Stimulated activated memory B cell treated with anti-CD40 and anti-IgM and Interleukin-4, amounts not matched to agents 10 μg/mL and 1 μg/mL and 100 μg/mL, for 72 hours (primary cell): ENCODE data around the gene CSNK2A1.
"Not testable (repeated sequence)": the region's sequence is repeated elsewhere in the genome, so short reads cannot be mapped to it uniquely, and the experiment has no call there.

Experiments
- ATAC-seq: fragments of 150-1000 bp; cut with Tn5 transposase; 2 replicates; pipeline ENCODE4 v1.10.0; 2021
- H3K27ac Mint-ChIP-seq: one replicate; pipeline ENCODE4 v1.8.0; 2022; ENCODE audit warnings: mild to moderate bottlenecking, mixed read lengths
- H3K27me3 Mint-ChIP-seq: one replicate; pipeline ENCODE4 v1.8.0; 2022; ENCODE audit warnings: mixed read lengths
- H3K36me3 Mint-ChIP-seq: one replicate; pipeline ENCODE4 v1.8.0; 2022; ENCODE audit warnings: mixed read lengths
- H3K4me1 Mint-ChIP-seq: one replicate; pipeline ENCODE4 v1.8.0; 2022; ENCODE audit warnings: mixed read lengths
- H3K4me3 Mint-ChIP-seq: one replicate; pipeline ENCODE4 v1.8.0; 2022; ENCODE audit warnings: mild to moderate bottlenecking, moderate library complexity, mixed read lengths
- H3K9me3 Mint-ChIP-seq: one replicate; pipeline ENCODE4 v1.8.0; 2022; ENCODE audit warnings: mixed read lengths

Gene CSNK2A1

DNA sequence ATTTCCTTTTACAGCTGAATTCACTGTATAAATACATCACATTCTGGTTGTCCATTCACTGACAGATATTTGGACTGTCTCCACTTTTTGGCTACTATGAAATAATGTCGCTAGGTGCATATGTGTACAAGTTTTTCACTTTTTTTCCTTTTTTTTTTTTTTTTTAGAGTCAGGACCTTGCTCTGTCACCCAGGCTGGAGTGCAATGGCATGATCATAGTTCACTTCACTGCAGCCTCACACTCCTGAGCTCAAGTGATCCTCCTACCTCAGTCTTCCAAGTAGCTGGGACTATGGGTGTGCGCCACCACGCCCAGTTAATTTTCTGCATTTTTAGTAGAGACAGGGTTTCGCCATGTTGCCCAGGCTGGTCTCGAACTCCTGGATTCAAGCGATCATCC lies 13.3 kb downstream of the CSNK2A1 start:
- peaks cover 50% of the 10 kb centered on the region for H3K4me1 Mint-ChIP-seq
- H3K27ac Mint-ChIP-seq: no peak overlapping the region
- ATAC-seq: no peak
- H3K4me3 Mint-ChIP-seq: no peak overlapping the region
- peaks cover 14% of the 10 kb centered on the region for H3K9me3 Mint-ChIP-seq
- no peaks in the 10 kb centered on the region for H3K27me3 Mint-ChIP-seq
- H3K36me3 Mint-ChIP-seq: peaks cover 49% of the 10 kb centered on the region

DNA sequence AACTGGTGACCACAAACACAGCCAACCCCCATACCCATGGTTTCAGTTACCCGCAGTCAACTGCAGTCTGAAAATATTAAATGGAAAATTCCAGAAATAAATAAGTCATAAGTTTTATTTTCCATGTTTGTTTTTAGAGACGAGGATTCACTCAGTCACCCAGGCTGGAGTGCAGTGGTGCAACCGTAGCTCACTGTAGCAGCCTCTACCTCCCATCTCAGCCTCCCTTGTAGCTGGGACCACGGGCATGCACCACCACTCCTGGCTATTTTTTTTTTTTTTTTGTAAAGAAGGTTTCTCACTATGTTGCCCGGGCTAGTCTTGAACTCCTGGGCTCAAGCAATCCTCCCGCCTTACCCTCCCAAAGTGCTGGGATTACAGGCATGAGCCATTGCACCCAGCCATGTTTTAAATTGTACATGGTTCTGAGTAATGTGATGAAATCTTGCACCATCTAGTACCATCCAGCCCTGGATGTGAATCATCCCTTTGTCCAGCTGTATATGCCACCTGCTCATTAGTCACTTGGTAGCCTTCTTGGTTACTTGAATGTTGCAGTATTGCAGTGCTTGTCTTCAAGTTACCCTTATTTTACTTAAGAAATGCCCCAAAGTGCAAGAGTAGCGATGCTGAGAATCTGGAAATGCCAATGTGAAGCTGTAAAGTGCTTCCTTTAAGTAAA lies 14.5 kb downstream of the CSNK2A1 start:
- H3K4me3 Mint-ChIP-seq: no peak overlapping the region
- H3K36me3 Mint-ChIP-seq: peaks cover 49% of the 10 kb centered on the region
- no peak for ATAC-seq

DNA sequence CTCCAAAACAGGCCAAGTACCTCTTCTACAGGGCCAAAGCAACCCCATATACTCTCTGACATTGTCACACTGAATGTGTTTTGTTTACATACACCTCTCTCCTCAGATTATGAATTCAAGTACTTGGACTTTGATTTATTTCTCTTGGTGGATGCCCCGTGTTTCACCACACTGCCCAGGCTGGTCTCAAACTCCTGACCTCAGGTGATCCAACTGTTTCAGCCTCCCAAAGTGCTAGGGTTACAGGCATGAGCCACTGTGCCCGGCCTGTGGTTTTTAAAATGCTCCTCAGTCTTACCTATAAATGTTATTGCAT lies 16.1 kb downstream of the CSNK2A1 start:
- H3K27ac Mint-ChIP-seq: no peak overlapping the region
- no peak overlapping the region for H3K4me3 Mint-ChIP-seq
- H3K36me3 Mint-ChIP-seq: peaks cover 60% of the 10 kb centered on the region
- H3K27me3 Mint-ChIP-seq: no peaks in the 10 kb centered on the region
- H3K9me3 Mint-ChIP-seq: peaks cover 14% of the 10 kb centered on the region
- ATAC-seq: no peak
- peaks cover 22% of the 10 kb centered on the region for H3K4me1 Mint-ChIP-seq

More for the DNA sequence above, 14.5 kb downstream of the CSNK2A1 start:
- peaks cover 14% of the 10 kb centered on the region for H3K9me3 Mint-ChIP-seq
- H3K27me3 Mint-ChIP-seq: no peaks in the 10 kb centered on the region
- peaks cover 37% of the 10 kb centered on the region for H3K4me1 Mint-ChIP-seq
- no peak overlapping the region for H3K27ac Mint-ChIP-seq

DNA sequence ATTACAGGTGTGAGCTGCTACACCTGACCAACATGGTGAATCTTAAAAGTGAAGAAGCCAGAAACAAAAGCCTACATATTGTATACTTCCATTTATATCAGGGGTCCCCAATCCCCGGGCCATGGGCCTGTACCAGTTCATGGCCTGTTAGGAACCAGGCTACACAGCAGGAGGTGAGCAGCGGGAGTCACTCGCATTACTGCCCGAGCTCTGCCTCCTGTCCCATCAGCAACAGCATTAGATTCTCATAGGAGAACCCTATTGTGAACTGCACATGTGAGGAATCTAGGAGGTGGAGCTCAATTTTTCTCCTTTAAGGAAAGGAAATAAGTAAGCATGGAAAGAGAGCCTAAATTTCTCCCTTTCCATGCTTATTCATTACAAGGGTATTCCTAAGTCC lies 21.7 kb downstream of the CSNK2A1 start:
- Mint-ChIP-seq H3K4me3 (no peak overlapping the region), H3K9me3 (peaks cover 8% of the 10 kb centered on the region), H3K27me3 (no peaks in the 10 kb centered on the region), H3K36me3 (peaks cover 66% of the 10 kb centered on the region), H3K27ac (no peak overlapping the region), H3K4me1 (peaks cover 21% of the 10 kb centered on the region)
- no peak for ATAC-seq

DNA sequence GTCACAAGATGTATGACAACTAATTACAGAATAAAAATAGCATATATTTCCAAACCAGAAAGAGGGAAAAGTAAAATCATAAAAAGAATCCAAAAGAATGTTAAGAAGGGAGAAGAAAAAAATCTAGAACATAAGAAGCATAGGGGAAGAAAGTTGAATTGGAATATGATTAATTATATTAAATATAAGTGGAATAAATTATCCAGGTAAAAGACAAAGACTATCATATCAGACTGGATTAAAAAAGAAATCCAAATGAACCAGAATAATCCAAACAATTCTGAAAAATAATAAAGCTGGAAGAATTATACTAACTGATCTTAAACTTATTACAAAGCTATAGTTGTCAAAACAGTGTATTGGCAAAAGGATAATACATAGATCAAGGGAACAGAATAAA lies 23.6 kb downstream of the CSNK2A1 start:
- H3K9me3 Mint-ChIP-seq: peaks cover 6% of the 10 kb centered on the region
- peaks cover 64% of the 10 kb centered on the region for H3K36me3 Mint-ChIP-seq
- ATAC-seq: no peak
- H3K27ac Mint-ChIP-seq: no peak overlapping the region
- peaks cover 35% of the 10 kb centered on the region for H3K4me1 Mint-ChIP-seq
- H3K27me3 Mint-ChIP-seq: no peaks in the 10 kb centered on the region
- no peak overlapping the region for H3K4me3 Mint-ChIP-seq

DNA sequence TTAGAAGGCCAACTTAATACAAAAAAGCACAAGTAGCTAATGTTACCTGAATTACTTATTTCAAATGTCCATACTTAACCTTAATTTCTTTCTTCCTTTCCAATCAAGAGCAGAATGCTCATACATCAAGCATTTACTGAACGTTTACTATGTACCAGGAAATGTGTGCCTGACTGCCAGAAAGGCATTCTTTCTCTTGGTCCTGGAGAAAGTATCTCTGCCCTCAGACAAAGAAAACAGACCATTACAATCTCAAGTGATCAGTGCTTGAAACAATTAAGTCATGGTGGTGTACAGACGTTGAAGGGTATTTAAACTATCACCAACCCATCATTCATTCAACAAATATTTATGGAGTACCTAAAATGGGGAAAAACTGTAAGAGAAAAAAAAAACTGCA lies 26.4 kb downstream of the CSNK2A1 start:
- no peak for ATAC-seq
- Mint-ChIP-seq H3K27me3 (no peaks in the 10 kb centered on the region), H3K4me3 (no peak overlapping the region), H3K9me3 (peaks cover 6% of the 10 kb centered on the region), H3K27ac (no peak overlapping the region), H3K36me3 (peaks cover 58% of the 10 kb centered on the region), H3K4me1 (peaks cover 63% of the 10 kb centered on the region)

DNA sequence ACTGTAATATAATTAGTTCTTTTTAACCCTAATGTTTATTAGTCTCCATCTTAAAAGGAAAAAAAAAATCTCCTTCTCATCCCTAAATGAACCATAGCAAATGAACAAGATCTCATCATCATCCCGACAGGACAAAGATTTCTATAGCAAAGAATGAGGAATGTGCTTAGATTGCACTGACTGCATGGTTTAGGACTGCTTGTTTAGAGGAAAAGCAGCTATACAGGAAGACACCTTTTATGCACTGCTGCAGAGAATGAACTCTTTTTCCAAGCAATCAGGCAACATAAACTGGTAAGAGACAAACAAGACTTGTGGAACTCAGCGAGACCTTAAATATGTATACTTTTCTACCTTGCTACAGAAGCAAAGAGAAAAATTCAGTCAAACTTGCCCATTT lies 26.8 kb downstream of the CSNK2A1 start:
- H3K36me3 Mint-ChIP-seq: peaks cover 54% of the 10 kb centered on the region
- peaks cover 6% of the 10 kb centered on the region for H3K9me3 Mint-ChIP-seq
- peaks cover 67% of the 10 kb centered on the region for H3K4me1 Mint-ChIP-seq
- no peak overlapping the region for H3K27ac Mint-ChIP-seq
- no peak for ATAC-seq
- H3K4me3 Mint-ChIP-seq: no peak overlapping the region
- no peaks in the 10 kb centered on the region for H3K27me3 Mint-ChIP-seq

DNA sequence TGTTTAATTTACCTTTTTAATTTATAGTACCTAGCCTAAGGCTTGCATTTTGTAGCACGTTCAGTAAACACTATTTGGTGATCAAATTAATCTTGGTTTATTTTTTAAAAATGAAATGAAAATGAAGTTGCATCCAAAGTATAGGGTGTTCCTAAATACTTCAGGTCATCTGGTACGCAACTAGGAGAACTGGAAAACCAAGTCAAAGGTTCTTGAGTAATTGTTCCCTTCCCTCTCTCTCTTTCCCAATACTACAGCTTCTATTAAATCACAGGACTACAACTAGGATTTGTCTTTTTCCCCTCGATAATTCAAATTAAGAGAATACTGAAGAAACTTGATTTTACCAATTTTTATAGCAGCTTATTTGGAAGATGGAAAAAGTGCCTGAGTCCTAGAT lies 27.9 kb downstream of the CSNK2A1 start:
- ATAC-seq: no peak
- Mint-ChIP-seq H3K4me1 (peaks cover 75% of the 10 kb centered on the region), H3K27me3 (no peaks in the 10 kb centered on the region), H3K27ac (no peak overlapping the region), H3K4me3 (no peak overlapping the region), H3K9me3 (peaks cover 6% of the 10 kb centered on the region), H3K36me3 (peaks cover 43% of the 10 kb centered on the region)

DNA sequence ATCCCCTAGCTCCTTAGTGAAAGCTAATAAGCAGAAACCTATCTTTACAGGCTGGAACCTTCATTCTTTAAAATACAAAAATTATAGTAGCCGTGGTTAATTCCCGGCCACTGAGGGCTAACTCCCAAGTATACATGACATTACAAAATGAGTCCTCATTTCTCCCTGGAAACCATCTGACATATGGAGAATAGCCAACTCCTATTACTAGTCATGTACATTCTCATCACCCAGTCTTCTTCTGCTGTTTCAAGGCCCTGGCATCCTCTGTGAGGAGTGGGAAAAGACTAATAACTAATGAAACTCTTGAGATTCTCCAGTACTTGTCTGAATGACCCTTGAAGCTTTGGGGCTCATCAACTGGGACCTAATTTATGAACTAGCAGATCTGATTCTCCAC lies 30.2 kb downstream of the CSNK2A1 start:
- peaks cover 79% of the 10 kb centered on the region for H3K4me1 Mint-ChIP-seq
- no peaks in the 10 kb centered on the region for H3K27me3 Mint-ChIP-seq
- H3K9me3 Mint-ChIP-seq: no peaks in the 10 kb centered on the region
- peaks cover 35% of the 10 kb centered on the region for H3K36me3 Mint-ChIP-seq
- H3K27ac Mint-ChIP-seq: no peak overlapping the region
- no peak overlapping the region for H3K4me3 Mint-ChIP-seq
- no peak for ATAC-seq

DNA sequence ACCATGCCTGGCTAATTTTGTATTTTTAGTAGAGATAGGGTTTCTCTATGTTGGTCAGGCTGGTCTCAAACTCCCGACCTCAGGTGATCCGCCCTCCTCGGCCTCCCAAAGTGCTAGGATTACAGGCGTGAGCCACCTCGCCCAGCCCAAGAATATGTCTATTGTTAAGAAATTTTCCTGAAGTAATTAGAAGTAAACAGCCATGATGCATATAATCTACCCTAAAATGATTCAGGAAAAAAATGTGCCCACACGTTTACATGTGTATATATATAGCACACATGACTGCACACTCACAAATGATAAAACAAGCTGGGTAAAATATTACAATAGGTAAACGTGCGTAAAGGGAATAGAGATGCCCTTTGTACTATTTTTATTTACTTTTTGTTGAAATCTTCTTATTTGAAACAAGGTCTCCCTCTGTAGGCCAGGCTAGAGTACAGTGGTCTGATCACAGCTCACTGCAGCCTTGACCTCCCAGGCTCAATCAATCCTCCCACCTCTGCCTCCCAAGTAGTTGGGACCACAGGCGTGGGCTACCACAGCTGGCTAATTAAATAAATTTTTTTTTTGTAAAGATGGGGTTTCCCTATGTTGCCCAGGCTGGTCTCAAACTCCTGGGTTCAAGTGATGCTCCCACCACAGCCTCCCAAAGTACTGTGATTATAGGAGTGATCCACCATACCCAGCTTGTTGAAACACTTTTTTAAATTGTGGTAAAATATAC lies 33.1 kb downstream of the CSNK2A1 start:
- not testable (repeated sequence) for H3K4me3 Mint-ChIP-seq, H3K27me3 Mint-ChIP-seq, H3K27ac Mint-ChIP-seq, H3K9me3 Mint-ChIP-seq, ATAC-seq
- H3K4me1 Mint-ChIP-seq: peaks cover 58% of the 10 kb centered on the region
- peaks cover 37% of the 10 kb centered on the region for H3K36me3 Mint-ChIP-seq

DNA sequence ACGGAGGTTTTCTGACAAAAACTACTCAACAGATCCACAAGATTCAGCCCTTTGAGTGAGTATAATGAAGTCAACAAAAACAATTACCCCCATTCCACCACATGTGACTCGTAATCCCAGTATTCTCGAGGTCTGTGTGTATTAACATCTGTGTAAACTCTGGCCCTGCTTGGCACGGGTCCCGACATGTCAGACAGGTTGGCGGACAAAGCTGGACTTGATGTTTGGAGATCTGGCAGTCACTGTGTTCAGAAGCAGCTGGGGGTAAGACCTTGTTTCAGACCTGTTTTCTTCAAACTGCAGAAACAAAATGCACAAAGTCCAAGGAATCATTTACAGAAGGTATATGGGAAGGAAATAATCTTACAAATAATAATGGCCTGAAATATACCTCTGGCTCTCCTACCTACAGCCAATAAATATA lies 35.2 kb downstream of the CSNK2A1 start:
- H3K27ac Mint-ChIP-seq, H3K9me3 Mint-ChIP-seq, H3K4me3 Mint-ChIP-seq, ATAC-seq, H3K27me3 Mint-ChIP-seq: not testable (repeated sequence)
- H3K36me3 Mint-ChIP-seq: peaks cover 29% of the 10 kb centered on the region
- H3K4me1 Mint-ChIP-seq: peaks cover 37% of the 10 kb centered on the region

DNA sequence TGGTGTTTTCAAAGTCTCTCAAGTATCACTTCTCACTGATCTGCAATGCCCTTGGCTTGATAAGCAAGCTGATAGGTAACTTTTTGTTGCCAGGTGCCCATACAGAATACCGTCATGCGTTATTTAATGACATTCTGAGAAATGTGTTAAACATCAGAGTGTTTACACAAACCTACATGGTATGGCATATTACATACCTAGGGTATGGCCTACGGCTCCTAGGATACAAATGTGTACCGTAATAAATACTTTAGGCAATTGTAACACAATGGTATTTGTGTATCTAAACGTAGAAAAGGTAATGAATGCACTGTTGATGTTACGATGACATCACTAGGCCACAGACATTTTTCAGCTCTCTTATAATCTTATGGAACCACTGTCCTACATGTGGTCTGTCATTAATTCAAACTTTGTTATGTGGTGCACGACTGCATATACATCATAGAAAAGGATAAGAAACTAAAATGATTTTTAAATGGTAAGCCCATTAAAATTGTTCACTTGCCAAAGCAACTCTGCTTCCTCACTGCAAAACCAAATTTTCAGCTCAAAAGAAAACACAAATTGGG lies 35.7 kb downstream of the CSNK2A1 start:
- H3K27ac Mint-ChIP-seq: no peak overlapping the region
- H3K4me1 Mint-ChIP-seq: peaks cover 31% of the 10 kb centered on the region
- no peaks in the 10 kb centered on the region for H3K27me3 Mint-ChIP-seq
- H3K36me3 Mint-ChIP-seq: peaks cover 34% of the 10 kb centered on the region
- ATAC-seq: no peak
- H3K9me3 Mint-ChIP-seq: no peaks in the 10 kb centered on the region
- H3K4me3 Mint-ChIP-seq: no peak overlapping the region

DNA sequence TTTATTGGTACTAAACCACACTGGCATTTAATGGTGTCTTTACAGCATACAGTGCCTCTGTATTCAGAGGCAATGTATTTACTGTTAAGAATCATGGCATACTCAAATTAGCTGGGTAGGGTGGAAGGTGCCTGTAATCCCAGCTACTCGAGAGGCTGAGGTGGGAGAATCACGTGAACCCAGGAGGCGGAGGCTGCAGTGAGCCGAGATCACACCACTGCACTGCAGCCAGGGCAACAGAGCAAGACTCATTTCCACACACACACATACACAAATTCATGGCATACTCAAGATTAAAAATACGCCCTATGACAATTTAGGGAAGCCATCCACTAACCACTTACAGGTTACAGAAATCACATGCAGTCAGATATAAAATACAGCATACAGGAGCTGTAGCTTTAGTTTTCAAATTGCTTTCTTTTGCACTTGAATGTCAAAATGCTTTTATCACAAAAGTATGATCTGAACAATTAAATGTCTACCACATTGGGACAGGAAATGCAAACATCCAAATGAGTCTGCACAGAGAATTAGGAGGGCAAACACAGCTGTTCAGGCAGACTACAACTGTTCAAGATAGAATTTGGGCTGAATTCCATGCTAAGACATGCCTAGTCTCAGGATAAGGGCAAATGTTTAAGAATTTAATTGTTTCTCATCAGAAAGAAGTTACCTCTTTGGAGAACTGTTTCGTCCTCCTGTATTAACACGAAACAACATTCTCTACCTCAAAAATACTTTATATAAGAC lies 36.4 kb downstream of the CSNK2A1 start:
- H3K27me3 Mint-ChIP-seq: no peaks in the 10 kb centered on the region
- H3K4me3 Mint-ChIP-seq: no peak overlapping the region
- ATAC-seq: no peak
- peaks cover 25% of the 10 kb centered on the region for H3K4me1 Mint-ChIP-seq
- H3K36me3 Mint-ChIP-seq: peaks cover 41% of the 10 kb centered on the region
- H3K9me3 Mint-ChIP-seq: no peaks in the 10 kb centered on the region
- no peak overlapping the region for H3K27ac Mint-ChIP-seq

DNA sequence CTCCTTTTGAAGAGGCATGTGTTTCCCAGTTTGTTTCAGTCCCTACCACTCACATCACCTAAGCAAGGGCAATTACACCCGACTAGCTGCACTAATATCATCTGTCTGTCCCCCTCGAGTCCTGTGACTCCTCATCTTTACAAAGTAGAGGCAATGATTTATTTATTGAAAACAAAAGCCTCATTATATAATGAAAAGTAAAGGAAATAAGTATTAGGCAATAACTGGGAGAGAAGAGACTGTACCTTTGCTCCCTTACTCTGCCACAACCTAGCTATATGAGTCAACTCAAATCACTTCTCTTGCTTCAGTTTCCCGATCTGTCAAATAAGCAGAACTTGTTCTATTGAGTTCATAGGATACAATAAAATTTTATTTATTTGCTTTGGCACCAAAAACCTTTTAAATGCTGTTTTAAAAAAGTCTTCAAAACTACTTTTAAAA lies 38.9 kb downstream of the CSNK2A1 start:
- H3K4me3 Mint-ChIP-seq: no peak overlapping the region
- no peak for ATAC-seq
- H3K36me3 Mint-ChIP-seq: peaks cover 40% of the 10 kb centered on the region
- H3K27ac Mint-ChIP-seq: no peak overlapping the region
- no peaks in the 10 kb centered on the region for H3K27me3 Mint-ChIP-seq
- peaks cover 5% of the 10 kb centered on the region for H3K4me1 Mint-ChIP-seq
- no peaks in the 10 kb centered on the region for H3K9me3 Mint-ChIP-seq

DNA sequence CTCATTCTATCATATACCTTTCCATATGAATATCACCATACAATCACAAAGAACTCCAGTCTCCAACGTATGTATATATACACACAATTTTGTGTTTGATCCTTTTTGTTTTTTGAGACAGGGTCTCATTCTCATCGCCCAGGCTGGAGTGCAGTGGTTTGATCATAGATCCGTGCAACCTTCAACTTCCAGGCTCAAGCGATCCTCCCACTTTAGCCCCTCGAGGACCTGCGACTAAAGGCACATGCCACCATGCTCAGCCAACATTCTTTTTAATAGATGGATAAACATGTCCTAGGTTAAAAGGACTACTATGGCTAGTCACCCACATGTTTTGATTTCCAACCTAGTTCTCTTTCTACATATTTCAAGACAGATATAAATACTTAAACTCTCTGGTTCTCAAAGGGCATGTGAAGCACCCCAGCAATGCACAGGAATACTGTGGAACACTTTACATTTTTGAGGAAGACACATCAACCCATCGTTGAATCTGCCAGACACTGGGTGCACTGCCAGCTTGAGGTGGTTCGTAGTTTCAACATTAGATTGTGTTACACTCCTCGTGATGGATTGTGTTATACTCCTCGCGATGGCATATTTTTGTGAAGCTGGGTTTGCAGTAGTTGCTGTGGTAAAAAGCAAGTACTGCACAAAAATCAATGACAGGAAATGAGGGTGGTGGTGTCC lies 40.4 kb downstream of the CSNK2A1 start:
- Mint-ChIP-seq H3K9me3 (no peaks in the 10 kb centered on the region), H3K36me3 (peaks cover 49% of the 10 kb centered on the region), H3K27ac (no peak overlapping the region), H3K4me1 (no peaks in the 10 kb centered on the region), H3K4me3 (no peak overlapping the region), H3K27me3 (no peaks in the 10 kb centered on the region)
- ATAC-seq: no peak
